GM18508 (cell line): ENCODE data around the gene OR8A1.

Source experiments
- ATAC-seq: cut with Tn5 transposase; IDR thresholded peaks from one replicate; pipeline ENCODE4 v1.9.1; 2021; ENCODE audit warnings: moderate number of reproducible peaks; ENCODE audit not compliant: insufficient read depth, unreplicated experiment

The OR8A1 gene

DNA sequence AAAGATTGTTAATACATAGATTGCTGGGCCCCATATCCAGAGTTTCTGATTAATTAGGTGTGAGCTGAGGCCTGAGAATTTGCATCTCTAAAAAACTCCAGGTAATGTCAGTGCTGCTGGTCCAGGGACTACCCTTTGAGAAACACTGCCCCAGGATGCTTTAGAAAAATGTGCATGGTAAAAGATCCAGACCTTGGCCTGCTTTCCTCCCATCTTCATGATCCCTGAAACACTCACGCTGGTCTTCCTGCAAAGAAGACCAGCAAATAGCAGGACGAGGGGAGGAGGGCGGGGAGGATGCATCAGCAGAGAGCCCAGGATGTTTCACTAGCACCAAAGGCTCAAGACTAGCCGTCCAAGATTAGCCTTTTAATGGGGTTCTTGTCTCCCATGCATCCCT, at the start of gene OR8A1:
TSS of gene OR8A1 (plus strand) at position 301 of the 400 bp plus-strand sequence. CDS start 123 bp downstream, outside the sequence.
- ATAC-seq: no peak

DNA sequence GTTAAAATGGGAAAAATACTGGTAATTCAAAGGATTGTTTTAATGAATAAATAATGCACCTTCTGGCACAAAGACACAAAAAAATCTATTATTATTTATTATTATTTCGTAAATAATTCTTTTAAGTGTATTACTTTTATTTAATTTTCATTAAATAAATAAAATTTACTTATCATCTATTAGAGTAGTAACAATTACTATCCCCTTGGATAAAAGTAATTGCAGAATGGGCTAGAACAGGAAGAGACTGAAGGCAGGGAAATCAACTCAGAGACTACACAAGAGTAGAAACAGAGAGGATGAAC, 49.3 kb upstream of the OR8A1 start:
- no peak for ATAC-seq

DNA sequence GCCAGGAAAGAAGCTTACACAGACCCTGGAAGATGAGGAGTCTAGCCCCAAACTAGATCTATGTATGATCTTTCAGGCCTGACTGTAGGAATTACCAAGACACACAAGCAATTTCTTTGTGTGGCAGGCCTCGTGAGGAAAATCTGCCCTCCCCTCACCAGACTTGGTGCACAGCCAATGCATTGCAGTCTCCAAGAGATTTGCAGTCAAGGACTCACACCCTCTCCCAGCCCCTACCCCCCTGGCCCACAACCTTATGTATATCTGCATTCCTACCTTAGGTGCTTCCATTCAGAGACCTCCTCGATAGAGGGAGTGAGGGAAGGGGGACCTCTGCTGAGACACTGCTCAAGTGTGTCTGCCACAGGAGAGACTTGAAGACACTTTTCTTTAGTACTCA, 36.2 kb upstream of the OR8A1 start:
- no peak for ATAC-seq

DNA sequence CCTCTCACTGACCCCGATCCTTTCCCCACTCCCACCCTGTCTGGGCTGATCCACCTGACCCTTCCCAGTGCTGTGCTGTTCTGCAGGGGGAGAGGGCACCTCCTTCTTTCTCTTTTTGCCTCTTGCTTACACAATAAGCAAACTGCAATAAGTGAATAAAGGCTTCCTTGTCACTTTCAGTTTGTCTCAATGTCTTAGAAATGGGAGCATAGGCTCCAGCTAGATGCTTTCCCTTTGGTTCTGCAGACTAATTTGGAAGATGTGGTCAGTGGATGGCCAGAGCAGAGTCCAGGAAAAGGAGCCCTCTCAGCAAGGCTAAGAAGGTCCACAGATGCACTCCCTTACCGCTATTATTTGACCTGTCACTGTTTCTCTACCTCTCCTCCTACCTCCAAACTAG, 35.7 kb upstream of the OR8A1 start:
- ATAC-seq: no peak

DNA sequence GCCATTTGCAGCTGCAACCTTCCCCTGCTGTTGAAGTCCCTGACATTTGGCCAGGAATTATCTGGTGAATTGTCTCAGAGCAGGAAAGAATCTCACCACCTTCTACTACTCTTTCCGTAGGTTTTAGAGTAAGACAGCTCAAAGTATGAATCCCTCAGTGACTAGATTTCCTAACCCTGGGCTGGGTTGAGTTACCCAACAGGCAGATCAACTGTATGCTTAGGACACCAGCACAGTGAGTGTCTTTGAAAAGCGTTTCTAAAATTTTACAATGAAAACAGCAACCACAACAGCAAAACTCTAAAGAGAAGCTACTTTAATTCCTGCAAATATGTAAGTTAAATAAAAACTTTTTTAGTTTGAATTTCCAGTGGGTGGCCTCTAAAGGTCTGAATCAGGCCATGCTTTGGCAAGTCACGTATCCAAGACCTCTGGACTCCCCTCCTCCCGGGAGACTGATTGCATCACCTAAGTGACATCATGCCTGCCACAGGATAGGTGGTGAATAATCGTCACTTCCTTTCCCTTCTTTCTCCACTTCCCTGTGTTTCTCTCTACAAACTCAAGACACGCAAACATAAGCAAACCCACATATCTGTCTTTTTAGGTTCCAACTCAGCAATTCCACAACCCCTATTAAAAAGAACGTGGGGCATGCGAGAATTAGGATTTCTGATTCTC, 34.1 kb upstream of the OR8A1 start:
- no peak for ATAC-seq

DNA sequence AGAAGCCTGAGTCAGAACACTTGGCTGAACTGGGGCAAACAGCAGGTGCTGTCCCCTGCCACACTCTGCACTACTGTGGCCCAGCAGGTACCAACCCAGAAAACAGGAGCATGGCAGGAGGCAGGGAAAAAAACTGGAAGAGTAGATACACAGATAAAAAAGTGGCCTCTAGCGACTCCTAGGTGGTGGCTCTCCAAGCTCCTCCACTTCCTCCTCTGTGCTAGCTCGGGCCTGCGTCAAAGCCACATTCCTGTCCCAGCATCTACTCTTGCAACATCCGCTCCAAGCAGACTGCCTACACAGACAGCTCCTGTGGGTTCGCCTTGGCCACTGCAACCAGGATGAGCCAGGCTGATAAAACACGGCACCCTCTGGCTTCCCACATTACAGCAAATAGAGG, 33.3 kb upstream of the OR8A1 start:
- no peak for ATAC-seq

DNA sequence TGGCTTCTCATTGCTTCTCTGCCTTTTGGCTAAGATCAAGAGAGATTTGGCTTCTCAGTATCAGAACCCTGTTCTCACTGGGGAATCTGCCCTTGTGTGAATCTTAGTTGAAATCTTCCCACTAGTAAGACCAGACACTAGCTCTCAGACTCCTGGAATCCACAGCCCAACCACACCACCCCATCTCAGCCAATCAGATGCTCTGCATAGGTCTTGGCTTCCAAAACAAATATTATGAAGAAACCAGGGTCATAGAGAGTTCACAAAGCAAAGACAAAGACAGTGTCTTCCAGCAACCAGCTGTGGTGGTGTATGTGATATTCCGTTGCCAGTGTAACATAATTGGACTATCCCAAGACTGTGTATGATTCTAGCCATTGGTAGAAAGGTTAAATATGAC, 31.8 kb upstream of the OR8A1 start:
- no peak for ATAC-seq

DNA sequence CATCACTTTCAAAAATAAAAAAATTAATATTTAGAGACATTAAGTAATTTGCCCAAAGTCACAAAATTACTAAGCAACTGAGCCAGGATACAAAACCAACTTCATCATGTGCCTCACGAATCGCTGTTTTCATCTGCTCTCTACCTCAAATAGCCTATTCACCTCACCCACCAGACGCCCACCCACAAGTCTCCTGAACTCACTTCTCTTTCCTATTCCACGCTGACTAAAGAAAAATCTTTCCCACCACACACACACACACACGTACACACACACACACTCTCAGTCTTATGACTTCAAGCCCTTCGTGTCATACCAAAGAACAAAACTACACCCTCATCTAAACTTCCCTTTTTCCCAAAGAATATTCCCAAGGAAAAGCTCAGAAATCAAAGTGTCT, 28.6 kb upstream of the OR8A1 start:
- no peak for ATAC-seq

DNA sequence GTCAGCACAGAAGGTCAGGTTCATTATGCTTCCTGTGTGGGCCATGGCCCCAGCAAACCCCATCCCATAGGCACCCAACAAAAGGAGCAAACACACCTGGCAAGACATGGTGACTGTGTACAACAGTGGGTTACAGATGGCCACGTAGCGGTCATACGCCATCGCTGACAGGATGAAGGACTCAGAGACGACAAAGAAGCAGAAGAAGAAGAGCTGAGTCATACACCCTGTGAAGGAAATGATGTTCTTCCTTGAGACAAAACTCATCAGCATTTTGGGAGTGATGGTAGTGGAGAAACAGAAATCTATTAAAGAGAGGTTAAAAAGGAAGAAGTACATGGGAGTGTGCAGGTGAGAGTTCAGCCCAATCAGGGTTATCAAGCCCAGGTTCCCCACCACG, 26.7 kb upstream of the OR8A1 start:
- ATAC-seq: no peak

DNA sequence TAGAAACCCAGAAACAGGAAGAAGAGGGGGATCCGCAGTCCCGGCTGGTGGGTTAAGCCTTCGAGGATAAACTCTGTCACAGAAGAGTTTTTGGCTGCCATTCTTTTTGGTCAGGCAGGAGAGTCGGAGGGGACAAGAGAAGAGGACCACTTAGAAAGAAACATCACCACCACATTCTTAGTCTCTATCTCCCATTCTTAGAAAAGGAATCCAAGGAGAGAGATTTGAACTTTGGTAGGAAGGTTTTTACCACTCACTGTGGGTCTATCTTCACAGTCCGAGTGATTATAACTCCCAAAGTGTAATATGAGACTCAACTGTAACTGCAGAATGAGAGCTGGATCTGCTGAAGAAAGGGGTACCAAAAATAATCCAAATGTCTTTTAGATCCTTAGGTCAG, 26.2 kb upstream of the OR8A1 start, which contains the start of gene OR8B12:
TSS of gene OR8B12 (minus strand) at position 101 of the 400 bp plus-strand sequence. CDS start at position 101, 0 bp downstream.
- no peak for ATAC-seq

DNA sequence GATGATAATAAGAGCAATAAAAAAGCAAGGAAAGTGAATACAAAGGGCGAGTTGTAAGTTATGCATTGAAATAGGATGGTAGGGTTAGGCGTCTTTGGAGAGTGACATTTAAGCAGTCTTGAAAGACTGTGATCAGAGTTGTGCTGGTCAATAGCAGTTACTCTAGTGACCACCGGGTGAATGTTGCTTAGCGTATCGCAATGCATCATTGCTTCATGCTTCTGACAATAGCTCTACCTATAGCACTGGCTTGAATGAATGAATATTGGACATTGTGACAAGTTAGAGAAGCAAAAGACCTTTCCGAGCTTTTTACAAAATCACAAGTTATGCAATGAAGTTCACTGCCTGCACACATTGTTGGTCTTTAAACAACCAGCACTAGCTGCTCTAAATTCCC, 18.6 kb upstream of the OR8A1 start:
- no peak for ATAC-seq

DNA sequence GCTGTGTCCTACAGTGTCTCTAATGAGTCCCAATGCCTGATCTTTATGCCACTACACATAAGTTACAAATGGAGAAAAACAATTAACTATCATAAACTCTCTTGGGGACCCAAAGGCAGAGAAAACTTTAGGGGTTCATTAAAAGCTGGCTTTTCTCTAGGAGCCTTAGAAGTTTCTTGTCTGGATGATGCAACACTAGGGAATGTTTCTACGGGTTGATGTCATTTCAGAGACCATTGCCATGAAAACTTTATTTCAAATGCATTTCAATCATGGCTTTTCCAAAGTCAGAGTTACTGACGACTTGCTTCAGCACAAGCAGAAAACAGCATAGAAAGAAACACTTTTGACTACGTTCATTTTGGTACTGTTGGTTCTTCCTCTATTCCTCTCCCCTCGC, 17.8 kb upstream of the OR8A1 start:
- ATAC-seq: no peak

DNA sequence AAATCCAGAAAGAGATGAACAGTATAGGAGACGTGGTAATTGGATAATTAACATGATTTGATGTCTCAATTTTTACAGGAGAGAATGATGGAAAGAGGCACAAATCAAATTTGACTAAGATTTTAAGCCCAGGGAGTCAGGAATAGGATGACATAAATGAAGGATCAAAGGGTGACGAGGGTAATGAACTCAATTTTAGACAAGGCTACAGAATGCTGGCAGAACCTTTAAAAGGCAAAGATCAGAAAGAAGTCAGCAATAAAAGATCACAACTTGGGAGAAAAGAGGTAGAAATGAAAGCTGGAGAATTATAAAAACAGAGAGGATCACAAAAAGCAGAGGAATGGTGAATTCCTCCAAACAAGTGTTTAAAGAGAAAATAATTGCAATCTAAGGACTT, 13.0 kb upstream of the OR8A1 start:
- no peak for ATAC-seq

DNA sequence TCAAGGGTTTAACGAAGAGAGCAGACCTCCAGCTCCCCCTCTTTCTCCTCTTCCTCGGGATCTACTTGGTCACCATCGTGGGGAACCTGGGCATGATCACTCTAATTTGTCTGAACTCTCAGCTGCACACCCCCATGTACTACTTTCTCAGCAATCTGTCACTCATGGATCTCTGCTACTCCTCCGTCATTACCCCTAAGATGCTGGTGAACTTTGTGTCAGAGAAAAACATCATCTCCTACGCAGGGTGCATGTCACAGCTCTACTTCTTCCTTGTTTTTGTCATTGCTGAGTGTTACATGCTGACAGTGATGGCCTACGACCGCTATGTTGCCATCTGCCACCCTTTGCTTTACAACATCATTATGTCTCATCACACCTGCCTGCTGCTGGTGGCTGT, 363 bp downstream of the OR8A1 start:
- ATAC-seq: no peak

DNA sequence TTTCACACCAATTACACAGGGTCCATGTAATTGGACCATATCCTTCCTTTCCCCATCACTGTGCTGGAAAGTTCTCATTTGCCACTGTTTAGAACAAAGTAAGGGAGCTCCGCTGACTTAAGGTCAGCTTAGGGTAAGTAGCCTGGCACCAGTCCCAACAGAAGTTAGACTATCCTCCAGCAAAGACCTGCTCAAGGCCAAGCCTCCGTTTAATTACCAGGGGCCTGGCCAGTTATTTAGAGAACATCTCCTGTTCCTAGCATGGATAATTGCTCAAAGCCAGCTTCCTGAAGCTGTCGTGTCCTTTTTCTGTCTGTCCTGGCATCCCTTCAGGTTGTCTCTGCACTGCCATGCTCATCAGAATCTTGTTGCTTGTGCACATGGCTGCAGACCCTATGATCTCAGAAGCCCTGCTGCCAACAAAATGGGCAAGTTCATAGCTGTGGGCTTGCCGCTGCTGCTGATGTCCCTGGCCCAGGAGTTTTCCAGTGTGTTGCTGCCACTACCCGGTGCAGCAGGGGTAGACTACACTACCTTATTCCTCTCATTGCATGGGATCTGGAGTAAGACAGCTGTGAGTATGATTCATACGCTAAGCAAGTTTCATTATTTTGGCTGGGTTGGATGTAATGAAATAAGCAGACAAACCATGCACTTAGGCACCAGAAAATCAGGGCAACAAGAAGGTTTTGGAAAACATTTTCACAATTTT, 8.1 kb downstream of the OR8A1 start:
- ATAC-seq: no peak

DNA sequence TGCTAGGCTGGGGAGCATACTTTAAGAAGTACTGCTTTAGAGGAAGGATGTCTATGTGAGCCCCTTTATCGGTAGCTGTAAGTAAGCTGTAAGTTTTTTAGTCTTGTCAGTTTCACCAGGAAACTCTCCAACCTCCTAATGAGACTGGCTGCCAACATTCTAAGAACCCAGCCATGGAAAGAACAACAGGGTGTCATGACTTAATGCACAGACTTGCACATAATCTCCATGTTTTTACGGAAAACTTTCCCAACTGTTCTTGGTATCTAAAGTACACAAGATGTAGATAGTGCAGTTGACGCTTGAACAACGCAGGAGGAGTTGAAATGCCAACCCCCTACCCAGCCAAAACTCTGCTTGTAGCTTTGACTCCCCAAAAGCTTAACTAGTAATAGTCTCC, 9.0 kb downstream of the OR8A1 start:
- no peak for ATAC-seq

DNA sequence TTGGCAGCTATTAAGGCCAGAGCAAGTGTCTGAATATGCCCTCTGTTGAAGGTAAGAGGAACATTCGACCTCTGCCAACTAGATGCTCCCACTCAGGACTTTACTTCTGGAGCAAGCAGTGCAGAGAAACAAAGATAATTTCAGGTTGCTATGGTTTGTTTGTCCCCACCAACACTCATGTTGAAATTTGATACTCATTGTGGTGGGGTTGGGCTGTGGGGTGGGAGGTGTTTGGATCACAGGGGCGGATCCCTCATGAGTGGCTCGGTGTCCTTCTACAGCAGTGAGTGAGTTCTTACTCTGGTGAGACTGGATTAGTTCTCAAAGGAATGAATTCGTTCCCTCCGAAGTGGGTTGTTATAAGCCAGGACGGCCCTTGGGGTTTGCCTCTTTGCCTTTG, 12.0 kb downstream of the OR8A1 start:
- no peak for ATAC-seq

DNA sequence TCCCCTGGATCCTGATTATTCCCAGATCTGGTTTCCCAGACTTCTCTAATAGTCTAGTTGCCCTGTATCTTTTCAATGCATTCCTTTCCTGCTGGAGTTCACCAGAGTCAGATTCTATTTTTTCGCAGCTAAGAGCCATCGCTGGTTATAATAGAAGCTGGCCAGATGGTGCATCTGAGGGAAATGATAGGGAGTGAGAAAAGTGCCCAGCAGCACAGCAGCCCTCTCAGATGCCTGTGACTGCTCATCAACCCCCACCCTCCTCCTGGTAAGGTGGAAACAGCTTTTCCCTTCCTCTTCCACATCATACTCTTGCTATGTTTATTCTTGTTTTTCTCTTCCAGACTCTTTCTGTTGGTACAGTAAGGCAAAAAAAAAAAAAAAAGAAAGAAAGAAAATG, 12.8 kb downstream of the OR8A1 start:
- ATAC-seq: no peak

DNA sequence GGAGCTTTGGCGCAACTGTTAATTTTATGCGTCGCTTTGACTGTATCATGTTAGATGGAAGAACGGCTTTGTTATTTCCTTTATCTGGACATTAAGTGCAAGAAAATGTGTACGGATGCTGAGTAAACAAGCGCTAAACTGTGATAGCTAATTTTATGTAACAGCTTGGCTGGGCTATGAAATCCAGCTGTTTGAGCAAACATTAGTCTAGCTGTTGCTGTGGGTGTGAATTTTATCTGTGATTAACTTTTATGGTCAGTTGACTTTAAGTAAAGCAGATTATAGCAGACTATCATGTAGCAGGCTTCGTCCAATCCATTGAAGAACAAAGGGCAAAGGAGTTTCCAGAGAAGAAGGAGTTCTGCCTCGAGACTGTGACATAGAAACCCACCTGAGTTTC, 14.0 kb downstream of the OR8A1 start:
- no peak for ATAC-seq

DNA sequence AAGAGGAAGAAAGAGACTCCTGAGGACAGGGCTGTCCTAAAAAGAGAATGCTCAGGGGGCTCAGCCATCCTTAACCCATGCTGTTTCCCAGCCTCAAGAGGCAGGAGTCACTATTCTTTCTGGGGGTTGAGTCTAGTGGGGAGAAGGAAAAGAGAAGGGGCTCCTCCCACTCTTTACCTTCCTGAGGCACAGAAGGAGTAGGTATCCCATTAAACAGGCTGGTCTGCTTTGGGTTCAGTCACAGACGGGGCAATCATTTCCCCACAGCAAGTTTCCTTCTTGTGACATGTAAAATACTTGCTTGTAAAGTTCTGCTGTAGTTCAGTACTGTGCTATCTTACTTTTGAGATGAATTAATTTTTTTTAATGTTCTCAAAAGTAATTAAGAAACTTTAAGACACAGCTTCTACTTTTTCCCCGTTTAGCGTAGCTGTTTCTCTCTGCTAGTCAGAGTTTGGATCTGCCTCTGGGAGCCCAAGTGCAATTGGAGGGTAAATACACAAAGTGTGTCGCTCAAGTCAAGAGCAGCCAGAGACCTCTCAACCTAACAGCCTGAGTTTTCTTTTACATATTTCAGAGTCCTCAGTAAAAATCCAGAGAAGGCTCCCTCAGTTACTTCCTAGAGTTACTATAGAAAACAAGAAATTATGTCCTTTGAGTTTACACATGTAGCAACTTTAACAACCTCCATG, 15.0 kb downstream of the OR8A1 start:
- no peak for ATAC-seq

DNA sequence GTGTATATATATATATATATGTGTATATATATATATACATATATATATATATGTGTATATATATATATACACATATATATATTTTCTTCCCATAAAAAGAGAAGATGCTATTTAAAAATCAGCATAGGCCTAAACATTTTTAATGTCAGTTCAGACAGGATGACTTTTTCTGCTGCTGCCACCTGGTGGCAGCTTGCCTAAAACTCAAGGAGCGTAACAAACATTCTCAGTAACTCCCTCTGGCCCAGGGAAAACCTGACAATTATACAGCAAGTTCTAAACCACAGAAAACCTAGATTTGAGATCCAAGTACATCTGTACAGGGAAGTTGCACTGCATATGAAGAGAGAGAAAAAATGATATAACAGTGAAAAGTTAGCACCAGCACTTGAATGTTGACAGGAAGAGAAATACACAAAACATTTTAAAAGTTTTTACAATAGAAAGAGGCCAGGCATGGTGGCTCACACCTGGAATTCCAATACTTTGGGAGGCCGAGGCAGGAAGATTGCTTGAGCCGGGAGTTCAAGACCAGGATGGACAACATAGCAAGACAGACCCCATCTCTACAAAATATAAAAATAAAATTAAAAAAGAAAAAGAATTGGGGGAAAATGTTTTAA, 16.6 kb downstream of the OR8A1 start:
- ATAC-seq: no peak
